ENCODE results near the gene MACROD1.
"Not testable (repeated sequence)": the region's sequence is repeated elsewhere in the genome, so short reads cannot be mapped to it uniquely, and the experiment has no call there.

Gene MACROD1

DNA sequence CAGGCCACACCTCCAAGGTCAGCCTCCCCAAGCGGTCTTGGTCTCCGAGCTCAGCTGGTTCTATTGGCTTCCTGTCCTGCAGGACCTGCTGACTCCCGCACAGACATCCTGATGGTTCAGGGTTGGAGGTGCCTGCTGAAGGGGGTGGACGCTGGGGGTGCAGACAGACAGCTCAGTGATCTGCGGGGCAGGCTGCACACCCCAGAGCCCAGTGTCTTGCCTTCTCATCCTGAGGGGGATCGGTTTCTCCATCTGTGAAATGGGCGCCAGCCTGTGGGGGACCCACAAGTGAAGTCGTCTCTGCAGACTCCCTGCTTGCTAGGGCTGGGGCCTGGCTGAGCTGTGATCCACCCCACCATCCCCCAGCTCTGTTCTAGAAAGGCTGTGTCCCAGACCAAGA is 116.4 kb downstream of the MACROD1 start:
- Histone ChIP-seq H3K27ac (ENCODE audit: low read length) (no peak overlapping the region), H3K9me3 (ENCODE audit: insufficient read depth, low read depth, low read length) (no peaks in the 10 kb centered on the region), H3K36me3 (ENCODE audit: insufficient read depth, low read depth, low read length) (no peaks in the 10 kb centered on the region), H3K27me3 (ENCODE audit: insufficient read depth, low read length) (peaks cover 94% of the 10 kb centered on the region), H3K4me1 (ENCODE audit: insufficient read depth, low read length) (peaks cover 12% of the 10 kb centered on the region), H3K4me3 (ENCODE audit: low read length) (no peak overlapping the region), H3K9ac (ENCODE audit: low read depth, low read length) (no peak overlapping the region)

DNA sequence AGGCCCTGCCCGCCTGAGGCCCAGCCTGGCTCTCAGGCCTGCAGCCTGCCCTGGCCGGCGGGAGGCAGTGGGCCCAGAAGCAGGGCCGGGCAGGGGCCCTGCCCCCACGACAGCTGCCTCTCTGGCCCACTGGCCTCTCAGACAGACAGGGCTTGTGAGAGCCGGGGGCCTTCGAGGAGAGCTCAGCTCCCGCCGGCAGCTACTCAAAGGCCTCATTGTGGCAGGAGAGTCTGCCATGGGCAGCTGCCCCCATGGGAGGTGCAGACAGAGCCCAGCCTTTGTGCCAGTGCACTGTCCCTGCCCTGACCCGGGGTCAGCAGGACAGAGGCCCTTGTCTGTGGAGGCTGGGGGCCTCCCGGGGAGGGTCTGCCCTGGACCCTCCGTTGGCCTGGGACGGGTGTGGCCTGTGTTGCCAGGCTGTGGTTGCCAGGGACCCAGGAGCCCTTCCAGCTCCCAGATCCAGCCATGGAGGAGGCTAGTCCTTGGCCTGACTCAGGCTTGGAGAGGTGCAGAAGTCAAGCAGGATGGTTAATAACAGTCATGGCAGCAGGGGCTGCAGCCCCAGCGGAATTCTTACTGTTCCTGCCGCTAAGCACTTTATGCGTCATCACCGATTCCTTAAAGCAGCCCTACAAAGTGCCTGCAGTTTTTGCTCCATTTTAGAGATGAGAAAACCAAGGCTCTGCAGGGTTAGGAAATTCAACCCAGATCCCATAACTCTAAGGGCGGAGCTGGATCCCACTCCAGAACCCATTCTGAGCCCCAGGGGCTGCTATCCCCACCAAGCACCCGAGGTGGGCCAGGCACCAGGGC is 117.7 kb downstream of the MACROD1 start:
- Histone ChIP-seq H3K9ac (ENCODE audit: low read depth, low read length) (no peak overlapping the region), H3K27ac (ENCODE audit: low read length) (no peak overlapping the region), H3K4me3 (ENCODE audit: low read length) (no peak overlapping the region)

GRCh38 chr11:64047373-64047772 is 118.5 kb downstream of the MACROD1 start:
- H3K9ac ChIP-seq (ENCODE audit: low read depth, low read length); H3K4me1 ChIP-seq (ENCODE audit: insufficient read depth, low read length): not testable (repeated sequence)

More for the DNA sequence above, 117.7 kb downstream of the MACROD1 start:
- no peaks in the 10 kb centered on the region for H3K36me3 ChIP-seq (ENCODE audit: insufficient read depth, low read depth, low read length)
- peaks cover 4% of the 10 kb centered on the region; the same call in 1 of the 2 replicates for H3K4me1 ChIP-seq (ENCODE audit: insufficient read depth, low read length)
- no peaks in the 10 kb centered on the region for H3K9me3 ChIP-seq (ENCODE audit: insufficient read depth, low read depth, low read length)
- peaks cover 94% of the 10 kb centered on the region for H3K27me3 ChIP-seq (ENCODE audit: insufficient read depth, low read length)

GRCh38 chr11:64045700-64046099 is 120.2 kb downstream of the MACROD1 start:
- no peak overlapping the region for H3K4me3 ChIP-seq (ENCODE audit: low read length)
- H3K36me3 ChIP-seq (ENCODE audit: insufficient read depth, low read depth, low read length) = no peaks in the 10 kb centered on the region
- peaks cover 97% of the 10 kb centered on the region for H3K27me3 ChIP-seq (ENCODE audit: insufficient read depth, low read length)
- H3K4me1 ChIP-seq (ENCODE audit: insufficient read depth, low read length) = no peaks in the 10 kb centered on the region
- no peak overlapping the region for H3K27ac ChIP-seq (ENCODE audit: low read length)
- H3K9me3 ChIP-seq (ENCODE audit: insufficient read depth, low read depth, low read length) = no peaks in the 10 kb centered on the region
- no peak overlapping the region for H3K9ac ChIP-seq (ENCODE audit: low read depth, low read length)

More at GRCh38 chr11:64047373-64047772, 118.5 kb downstream of the MACROD1 start:
- not testable (repeated sequence) for H3K27ac ChIP-seq (ENCODE audit: low read length); H3K4me3 ChIP-seq (ENCODE audit: low read length); H3K36me3 ChIP-seq (ENCODE audit: insufficient read depth, low read depth, low read length); H3K9me3 ChIP-seq (ENCODE audit: insufficient read depth, low read depth, low read length)
- peaks cover 97% of the 10 kb centered on the region for H3K27me3 ChIP-seq (ENCODE audit: insufficient read depth, low read length)

GRCh38 chr11:64044730-64045393 is 121.1 kb downstream of the MACROD1 start:
- Histone ChIP-seq H3K4me1 (ENCODE audit: insufficient read depth, low read length) (no peaks in the 10 kb centered on the region), H3K9me3 (ENCODE audit: insufficient read depth, low read depth, low read length) (no peaks in the 10 kb centered on the region), H3K27me3 (ENCODE audit: insufficient read depth, low read length) (peaks cover 97% of the 10 kb centered on the region), H3K9ac (ENCODE audit: low read depth, low read length) (no peak overlapping the region), H3K4me3 (ENCODE audit: low read length) (no peak overlapping the region), H3K36me3 (ENCODE audit: insufficient read depth, low read depth, low read length) (no peaks in the 10 kb centered on the region), H3K27ac (ENCODE audit: low read length) (no peak overlapping the region)

DNA sequence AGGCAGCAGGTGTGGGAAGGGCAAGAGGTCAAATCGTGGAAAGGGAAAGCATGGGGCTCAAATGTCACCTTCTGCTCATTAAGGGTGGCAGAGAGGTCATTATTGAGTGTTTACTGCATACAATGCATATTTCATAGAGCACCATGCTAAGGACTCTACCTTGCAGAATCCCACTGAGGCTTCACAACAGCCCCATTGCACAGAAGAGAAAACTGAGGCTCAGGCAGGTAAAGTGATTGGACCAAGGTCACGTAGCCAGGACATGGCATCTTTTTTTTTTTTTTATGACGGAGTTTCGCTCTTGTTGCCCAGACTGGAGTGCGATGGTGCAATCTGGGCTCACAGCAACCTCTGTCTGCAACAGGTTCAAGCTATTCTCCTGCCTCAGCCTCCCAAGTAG is 122.4 kb downstream of the MACROD1 start:
- no peaks in the 10 kb centered on the region for H3K9me3 ChIP-seq (ENCODE audit: insufficient read depth, low read depth, low read length)
- no peaks in the 10 kb centered on the region for H3K4me1 ChIP-seq (ENCODE audit: insufficient read depth, low read length)

DNA sequence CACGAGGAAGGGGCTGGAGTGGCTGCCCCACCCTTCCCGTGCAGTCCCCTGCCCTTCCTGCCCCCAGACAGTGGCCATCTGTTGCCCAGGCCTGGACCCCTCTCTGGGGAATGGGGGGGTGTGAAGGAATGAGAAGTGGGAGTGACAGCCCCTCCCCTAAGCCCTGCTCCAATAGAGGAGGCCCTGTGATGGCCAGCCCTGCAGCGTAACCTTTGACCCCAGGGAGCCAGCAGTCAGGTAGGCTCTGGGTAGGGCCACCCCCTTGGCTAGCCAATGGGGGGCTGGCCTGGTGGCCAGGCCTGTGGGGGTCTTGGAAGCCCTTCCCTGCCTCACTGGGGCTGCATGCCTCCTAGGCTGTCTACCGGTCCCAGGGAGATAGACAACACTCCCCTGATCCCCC is 123.6 kb downstream of the MACROD1 start:
- Histone ChIP-seq H3K9me3 (ENCODE audit: insufficient read depth, low read depth, low read length) (no peaks in the 10 kb centered on the region), H3K4me3 (ENCODE audit: low read length) (no peak overlapping the region), H3K27me3 (ENCODE audit: insufficient read depth, low read length) (peaks cover 100% of the 10 kb centered on the region), H3K27ac (ENCODE audit: low read length) (no peak overlapping the region), H3K4me1 (ENCODE audit: insufficient read depth, low read length) (no peaks in the 10 kb centered on the region), H3K36me3 (ENCODE audit: insufficient read depth, low read depth, low read length) (no peaks in the 10 kb centered on the region), H3K9ac (ENCODE audit: low read depth, low read length) (no peak overlapping the region)

More for the DNA sequence above, 122.4 kb downstream of the MACROD1 start:
- Histone ChIP-seq H3K27me3 (ENCODE audit: insufficient read depth, low read length) (peaks cover 97% of the 10 kb centered on the region), H3K4me3 (ENCODE audit: low read length) (no peak overlapping the region), H3K36me3 (ENCODE audit: insufficient read depth, low read depth, low read length) (no peaks in the 10 kb centered on the region), H3K27ac (ENCODE audit: low read length) (no peak overlapping the region), H3K9ac (ENCODE audit: low read depth, low read length) (no peak overlapping the region)

GRCh38 chr11:64041846-64042245 is 124.1 kb downstream of the MACROD1 start:
- Histone ChIP-seq H3K27me3 (ENCODE audit: insufficient read depth, low read length) (peaks cover 100% of the 10 kb centered on the region), H3K4me3 (ENCODE audit: low read length) (no peak overlapping the region), H3K27ac (ENCODE audit: low read length) (no peak overlapping the region), H3K9ac (ENCODE audit: low read depth, low read length) (no peak overlapping the region), H3K9me3 (ENCODE audit: insufficient read depth, low read depth, low read length) (no peaks in the 10 kb centered on the region), H3K36me3 (ENCODE audit: insufficient read depth, low read depth, low read length) (no peaks in the 10 kb centered on the region), H3K4me1 (ENCODE audit: insufficient read depth, low read length) (no peaks in the 10 kb centered on the region)

- Histone ChIP-seq H3K9ac (ENCODE audit: low read depth, low read length) (no peak overlapping the region), H3K4me1 (ENCODE audit: insufficient read depth, low read length) (no peaks in the 10 kb centered on the region), H3K27ac (ENCODE audit: low read length) (no peak overlapping the region), H3K4me3 (ENCODE audit: low read length) (no peak overlapping the region), H3K36me3 (ENCODE audit: insufficient read depth, low read depth, low read length) (no peaks in the 10 kb centered on the region), H3K9me3 (ENCODE audit: insufficient read depth, low read depth, low read length) (no peaks in the 10 kb centered on the region), H3K27me3 (ENCODE audit: insufficient read depth, low read length) (peaks cover 100% of the 10 kb centered on the region)
Observed at GRCh38 chr11:64040684-64041322, 125.1 kb downstream of the MACROD1 start.

- Histone ChIP-seq H3K9ac (ENCODE audit: low read depth, low read length) (no peak overlapping the region), H3K27ac (ENCODE audit: low read length) (no peak overlapping the region), H3K4me3 (ENCODE audit: low read length) (no peak overlapping the region), H3K27me3 (ENCODE audit: insufficient read depth, low read length) (peaks cover 97% of the 10 kb centered on the region), H3K9me3 (ENCODE audit: insufficient read depth, low read depth, low read length) (no peaks in the 10 kb centered on the region), H3K36me3 (ENCODE audit: insufficient read depth, low read depth, low read length) (no peaks in the 10 kb centered on the region), H3K4me1 (ENCODE audit: insufficient read depth, low read length) (no peaks in the 10 kb centered on the region; the same call in 1 of the 2 replicates)
Observed at GRCh38 chr11:64039012-64039665, 126.8 kb downstream of the MACROD1 start.

DNA sequence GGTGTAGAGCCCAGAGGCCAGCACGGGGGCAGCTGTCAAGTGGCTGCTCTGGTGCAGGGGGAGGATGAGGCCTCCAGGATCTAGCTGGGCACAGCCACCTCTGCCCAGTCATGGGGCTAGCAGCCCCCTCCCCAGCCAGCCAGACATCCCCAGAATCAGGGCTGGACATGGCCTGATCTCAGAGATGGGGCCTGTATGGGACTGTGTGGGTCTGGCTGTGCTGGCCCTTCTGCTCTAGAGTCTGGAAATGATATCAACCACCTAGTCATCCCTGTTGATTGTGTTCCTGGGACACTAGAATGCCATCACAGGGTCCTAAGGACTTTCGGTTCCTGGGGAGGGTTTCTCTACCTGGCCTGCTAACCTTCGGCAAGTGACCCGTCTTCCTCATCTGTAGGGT is 127.4 kb downstream of the MACROD1 start:
- Histone ChIP-seq H3K9ac (ENCODE audit: low read depth, low read length) (no peak overlapping the region), H3K27ac (ENCODE audit: low read length) (no peak overlapping the region), H3K9me3 (ENCODE audit: insufficient read depth, low read depth, low read length) (no peaks in the 10 kb centered on the region), H3K36me3 (ENCODE audit: insufficient read depth, low read depth, low read length) (no peaks in the 10 kb centered on the region), H3K27me3 (ENCODE audit: insufficient read depth, low read length) (peaks cover 97% of the 10 kb centered on the region), H3K4me3 (ENCODE audit: low read length) (no peak overlapping the region), H3K4me1 (ENCODE audit: insufficient read depth, low read length) (no peaks in the 10 kb centered on the region; the same call in 1 of the 2 replicates)

Measured in iPS-20b (cell line).